ENCODE measurements around the gene CORO1C.

CORO1C gene

GRCh38 chr12:108731105-108731865 lies at the start of gene CORO1C:
TSS of gene CORO1C (minus strand) at chr12:108731518. CDS start at chr12:108701318, 30,200 bp downstream.
- H3K27ac ChIP-seq, result peak within 1 kb of the TSS; percentile 98 to 99
- peak; percentile 69 for TF ChIP-seq CTCF (IDR thresholded peaks at IDR 0.05)
- peak; percentile 98 for DNase-seq (ENCODE audit: low spot score)
- peak within 1 kb of the TSS; percentile 93 for H3K4me3 ChIP-seq

- no peak for TF ChIP-seq CTCF (IDR thresholded peaks at IDR 0.05)
- no peak for DNase-seq (ENCODE audit: low spot score)
- Histone ChIP-seq H3K4me3 (no peak overlapping the region), H3K27ac (peak overlapping the region; percentile 17 to 62)
These were observed 48.8 kb upstream of the CORO1C start for GRCh38 chr12:108779998-108780688.

GRCh38 chr12:108778053-108778452 lies 46.7 kb upstream of the CORO1C start:
- no peak for TF ChIP-seq CTCF (IDR thresholded peaks at IDR 0.05)
- DNase-seq (ENCODE audit: low spot score), result no peak
- Histone ChIP-seq H3K4me3 (no peak overlapping the region), H3K27ac (no peak overlapping the region)

GRCh38 chr12:108777156-108777555 lies 45.8 kb upstream of the CORO1C start:
- TF ChIP-seq CTCF (IDR thresholded peaks at IDR 0.05), result no peak
- H3K4me3 ChIP-seq, result no peak overlapping the region
- H3K27ac ChIP-seq, result no peak overlapping the region
- DNase-seq (ENCODE audit: low spot score), result no peak

- no peak for TF ChIP-seq CTCF (IDR thresholded peaks at IDR 0.05)
- DNase-seq (ENCODE audit: low spot score), result peak; percentile 96
- H3K27ac ChIP-seq, result peak overlapping the region; percentile 72 to 83
- no peak overlapping the region for H3K4me3 ChIP-seq
These were observed 42.8 kb upstream of the CORO1C start for GRCh38 chr12:108773798-108774788.

GRCh38 chr12:108772891-108773797 lies 41.8 kb upstream of the CORO1C start:
- H3K27ac ChIP-seq, result peak overlapping the region; percentile 37 to 83

More at GRCh38 chr12:108772891-108773797, 41.8 kb upstream of the CORO1C start:
- no peak for DNase-seq (ENCODE audit: low spot score)
- no peak for TF ChIP-seq CTCF (IDR thresholded peaks at IDR 0.05)
- peak overlapping the region; percentile 19 for H3K4me3 ChIP-seq

Measured in coronary artery (tissue), 2 donors.